GM13976 (cell line): Measurements from ENCODE around the gene OR11H6.
"Not testable (repeated sequence)": the region's sequence is repeated elsewhere in the genome, so short reads cannot be mapped to it uniquely, and the experiment has no call there.

Experiments
- DNase-seq: peaks from one replicate; pipeline ENCODE4 v3.0.0; 2012; ENCODE audit warnings: low spot score
- in situ Hi-C: fragments of 300-500 bp; cut with MboI; formaldehyde crosslinking; loops from one replicate; pipeline ENCODE4 v1.12.0; 2022; ENCODE audit warnings: low sequenced_read_pairs, mixed read lengths, inconsistent platforms; ENCODE audit not compliant: unreplicated experiment
- TF ChIP-seq, protein P1 (sequence below): IDR thresholded peaks from 2 replicates; pipeline ENCODE4 v1.5.1; 2012; ENCODE audit warnings: borderline replicate concordance, mild to moderate bottlenecking; ENCODE audit not compliant: insufficient read depth; ENCODE audit errors: extremely low read depth, missing control alignments, control extremely low read depth

OR11H6 gene, protein sequence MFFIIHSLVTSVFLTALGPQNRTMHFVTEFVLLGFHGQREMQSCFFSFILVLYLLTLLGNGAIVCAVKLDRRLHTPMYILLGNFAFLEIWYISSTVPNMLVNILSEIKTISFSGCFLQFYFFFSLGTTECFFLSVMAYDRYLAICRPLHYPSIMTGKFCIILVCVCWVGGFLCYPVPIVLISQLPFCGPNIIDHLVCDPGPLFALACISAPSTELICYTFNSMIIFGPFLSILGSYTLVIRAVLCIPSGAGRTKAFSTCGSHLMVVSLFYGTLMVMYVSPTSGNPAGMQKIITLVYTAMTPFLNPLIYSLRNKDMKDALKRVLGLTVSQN

DNA sequence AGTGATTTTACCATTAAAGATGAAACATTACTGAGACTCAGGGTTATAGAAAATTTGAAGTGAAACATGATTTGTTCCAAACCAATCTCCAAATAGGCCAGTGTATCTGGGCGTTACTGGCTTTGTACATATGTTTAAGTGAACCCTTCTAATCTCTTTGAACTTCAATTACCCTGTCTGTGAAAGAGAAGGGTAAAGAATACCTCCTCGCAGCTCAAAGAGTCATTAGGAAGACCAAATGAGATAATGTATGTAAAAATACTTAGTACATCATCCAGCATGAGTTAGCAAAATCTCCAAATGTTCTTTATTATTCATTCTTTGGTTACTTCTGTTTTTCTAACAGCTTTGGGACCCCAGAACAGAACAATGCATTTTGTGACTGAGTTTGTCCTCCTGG is at the start of gene OR11H6:
Gene OR11H6 (plus strand): TSS at position 301 of the 400 bp plus-strand sequence. CDS start 0 bp downstream, at position 301.
- in situ Hi-C loops = no loop called here
- DNase-seq = no peak
- TF ChIP-seq, protein P1, sequence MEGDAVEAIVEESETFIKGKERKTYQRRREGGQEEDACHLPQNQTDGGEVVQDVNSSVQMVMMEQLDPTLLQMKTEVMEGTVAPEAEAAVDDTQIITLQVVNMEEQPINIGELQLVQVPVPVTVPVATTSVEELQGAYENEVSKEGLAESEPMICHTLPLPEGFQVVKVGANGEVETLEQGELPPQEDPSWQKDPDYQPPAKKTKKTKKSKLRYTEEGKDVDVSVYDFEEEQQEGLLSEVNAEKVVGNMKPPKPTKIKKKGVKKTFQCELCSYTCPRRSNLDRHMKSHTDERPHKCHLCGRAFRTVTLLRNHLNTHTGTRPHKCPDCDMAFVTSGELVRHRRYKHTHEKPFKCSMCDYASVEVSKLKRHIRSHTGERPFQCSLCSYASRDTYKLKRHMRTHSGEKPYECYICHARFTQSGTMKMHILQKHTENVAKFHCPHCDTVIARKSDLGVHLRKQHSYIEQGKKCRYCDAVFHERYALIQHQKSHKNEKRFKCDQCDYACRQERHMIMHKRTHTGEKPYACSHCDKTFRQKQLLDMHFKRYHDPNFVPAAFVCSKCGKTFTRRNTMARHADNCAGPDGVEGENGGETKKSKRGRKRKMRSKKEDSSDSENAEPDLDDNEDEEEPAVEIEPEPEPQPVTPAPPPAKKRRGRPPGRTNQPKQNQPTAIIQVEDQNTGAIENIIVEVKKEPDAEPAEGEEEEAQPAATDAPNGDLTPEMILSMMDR = no peak

DNA sequence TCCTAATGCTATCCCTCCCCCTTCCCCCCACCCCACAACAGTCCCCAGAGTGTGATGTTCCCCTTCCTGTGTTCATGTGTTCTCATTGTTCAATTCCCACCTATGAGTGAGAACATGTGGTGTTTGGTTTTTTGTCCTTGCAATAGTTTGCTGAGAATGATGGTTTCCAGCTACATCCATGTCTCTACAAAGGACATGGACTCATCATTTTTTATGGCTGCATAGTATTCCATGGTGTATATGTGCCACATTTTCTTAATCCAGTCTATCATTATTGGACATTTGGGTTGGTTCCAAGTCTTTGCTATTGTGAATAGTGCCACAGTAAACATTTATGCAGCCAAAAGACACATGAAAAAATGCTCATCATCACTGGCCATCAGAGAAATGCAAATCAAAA is 49.3 kb upstream of the OR11H6 start:
- in situ Hi-C loops, DNase-seq: not testable (repeated sequence)

DNA sequence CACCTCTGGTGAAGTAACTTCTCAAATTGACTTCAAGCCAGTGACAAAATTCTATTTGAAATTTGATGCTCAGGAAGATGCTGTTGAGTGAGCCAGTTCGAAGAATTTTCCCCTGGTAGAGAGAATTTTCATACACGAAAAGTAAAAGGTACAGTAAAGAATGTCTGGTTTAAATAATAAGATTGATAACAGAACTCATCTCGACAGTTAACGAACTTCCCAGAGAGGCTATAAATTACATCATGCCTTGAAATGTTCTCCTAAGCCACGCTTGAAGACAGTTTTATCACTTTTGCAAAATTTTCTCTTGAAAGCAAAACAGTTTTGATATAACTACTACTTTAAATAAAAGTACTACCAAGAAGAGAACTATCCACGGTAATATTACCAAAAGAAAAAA is 47.2 kb upstream of the OR11H6 start:
- no peak for DNase-seq
- TF ChIP-seq, protein P1 = no peak
- in situ Hi-C loops = no loop called here

DNA sequence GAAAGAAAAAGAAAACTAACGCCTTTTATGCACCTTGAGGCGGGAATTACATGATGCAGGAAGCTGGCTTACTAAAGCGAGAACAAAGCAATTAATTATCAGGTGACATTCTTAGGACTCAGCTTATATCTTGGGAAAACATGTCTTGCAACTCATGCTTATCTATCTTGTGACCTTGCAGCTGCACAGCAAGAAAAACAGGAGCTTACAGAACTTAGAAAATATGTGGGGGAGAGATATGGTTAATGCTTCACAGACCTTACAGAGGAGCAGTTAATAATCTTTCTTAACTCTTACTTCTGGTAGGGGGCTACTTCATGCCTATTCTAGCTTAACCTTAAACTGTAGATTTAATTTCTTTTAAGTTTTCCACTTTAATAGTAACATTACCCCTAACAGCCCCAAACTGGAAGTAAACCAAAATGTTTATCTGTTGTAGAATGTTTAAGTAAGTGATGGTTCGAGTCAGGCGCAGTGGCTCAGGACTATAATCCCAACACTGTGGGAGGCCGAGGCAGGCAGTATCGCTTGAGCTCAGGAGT is 46.0 kb upstream of the OR11H6 start:
- in situ Hi-C loops = no loop called here
- TF ChIP-seq, protein P1 = no peak
- no peak for DNase-seq

DNA sequence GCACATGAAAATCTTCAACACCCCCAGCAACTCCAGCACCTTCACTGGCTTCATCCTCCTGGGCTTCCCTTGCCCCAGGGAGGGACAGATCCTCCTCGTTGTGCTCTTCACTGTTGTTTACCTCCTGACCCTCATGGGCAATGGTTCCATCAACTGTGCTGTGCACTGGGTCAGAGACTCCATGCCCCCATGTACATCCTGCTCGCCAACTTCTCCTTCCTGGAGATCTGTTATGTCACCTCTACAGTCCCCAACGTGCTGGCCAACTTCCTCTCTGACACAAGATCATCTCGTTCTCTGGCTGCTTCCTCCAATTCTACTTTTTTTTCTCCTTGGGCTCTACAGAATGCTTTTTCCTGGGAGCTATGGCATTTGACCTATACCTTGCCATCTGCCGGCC is 44.3 kb upstream of the OR11H6 start:
- in situ Hi-C loops = no loop called here
- TF ChIP-seq, protein P1 = no peak
- no peak for DNase-seq

DNA sequence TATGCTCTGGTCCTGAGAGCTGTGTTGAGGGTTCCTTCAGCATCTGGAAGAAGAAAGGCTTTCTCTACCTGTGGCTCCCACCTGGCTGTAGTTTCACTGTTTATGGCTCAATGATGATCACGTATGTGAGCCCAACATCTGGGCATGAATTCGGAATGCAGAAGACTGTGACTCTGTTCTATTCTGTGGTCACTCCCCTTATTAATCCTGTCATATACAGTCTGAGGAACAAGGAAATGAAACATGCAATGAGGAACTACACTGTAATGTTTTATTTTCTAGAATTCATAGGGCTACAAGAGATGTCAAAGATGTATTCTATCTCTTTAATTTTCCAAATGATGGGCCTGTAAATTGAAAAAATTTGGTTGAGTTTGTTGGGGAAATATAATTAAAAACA is 43.6 kb upstream of the OR11H6 start:
- in situ Hi-C loops = no loop called here
- TF ChIP-seq, protein P1 = no peak
- DNase-seq = no peak

DNA sequence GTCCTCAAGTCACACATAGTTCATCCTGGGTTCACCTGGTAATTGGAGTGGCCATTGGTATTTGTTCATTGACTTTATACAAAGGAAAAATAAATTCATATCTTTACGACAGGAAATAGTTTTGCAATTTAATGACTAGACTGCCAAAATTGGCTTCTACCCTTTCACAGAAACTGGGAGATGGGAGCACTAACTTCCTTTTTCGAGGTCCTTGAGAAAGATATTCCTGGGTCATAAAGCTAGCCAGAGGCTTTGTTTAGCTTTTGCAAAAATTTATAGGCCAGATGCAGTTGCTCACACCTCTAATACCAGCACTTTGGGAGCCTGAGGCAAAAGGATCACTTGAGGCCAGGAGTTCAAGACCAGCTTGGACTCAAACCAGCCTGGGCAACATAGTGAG is 43.0 kb upstream of the OR11H6 start:
- in situ Hi-C loops = no loop called here
- TF ChIP-seq, protein P1 = no peak

More for the DNA sequence above, 43.0 kb upstream of the OR11H6 start:
- DNase-seq = no peak
